Large intestine (tissue), 3 donors: ENCODE measurements around the gene EDAR. TPM values are rescaled to one million over a fixed set of nuclear protein-coding genes. Genes with fewer than 3 reads are reported as not detected.

Experiments used
- DNase-seq, 2 donors: peaks; one replicate each; pipeline versions ENCODE4 v3.0.0 to v3.0.0-alpha.2; 2013
- H3K27ac ChIP-seq: one replicate; pipeline ENCODE4 v1.5.1; 2013; ENCODE audit warnings: low read length
- H3K27me3 ChIP-seq: 2 replicates; pipeline ENCODE4 v1.6.1; 2013; ENCODE audit warnings: low read length; ENCODE audit not compliant: control insufficient read depth, insufficient read depth
- H3K36me3 ChIP-seq: 2 replicates; pipeline ENCODE4 v1.6.1; 2013; ENCODE audit warnings: low read length; ENCODE audit not compliant: control insufficient read depth, insufficient read depth
- H3K4me1 ChIP-seq: one replicate; pipeline ENCODE4 v1.6.1; 2013; ENCODE audit warnings: low read length; ENCODE audit not compliant: control insufficient read depth, insufficient read depth
- H3K4me3 ChIP-seq: one replicate; pipeline ENCODE4 v1.5.1; 2013; ENCODE audit warnings: low read length
- H3K9me3 ChIP-seq: one replicate; pipeline ENCODE4 v1.6.1; 2013; ENCODE audit warnings: mild to moderate bottlenecking, low read depth, low read length, moderate library complexity; ENCODE audit not compliant: control insufficient read depth
- WGBS: methylation state at CpG from one replicate; pipeline ENCODE4 v1.1.5; 2013; ENCODE audit warnings: low lambda C conversion rate; ENCODE audit not compliant: insufficient coverage; 5-methylcytosine and 5-hydroxymethylcytosine counted together
- polyA plus RNA-seq: library from polyadenylated mRNA; unstranded; fragments of 120-200 nt; gene quantifications from one replicate; pipeline ENCODE4 v1.2.1, GENCODE V29; 2013

The EDAR gene
- polyA plus RNA-seq, 1 donor, result 2.0 TPM

- no CpG with 5 or more reads among the region's 5 CpGs for WGBS
- H3K27ac ChIP-seq, result no peak overlapping the region
- H3K9me3 ChIP-seq, result no peaks in the 10 kb centered on the region
- peaks cover 3% of the 10 kb centered on the region for H3K4me1 ChIP-seq
- no peak for DNase-seq
- no peak overlapping the region for H3K4me3 ChIP-seq
- peaks cover 3% of the 10 kb centered on the region for H3K27me3 ChIP-seq
- no peaks in the 10 kb centered on the region for H3K36me3 ChIP-seq
These were observed 38.7 kb upstream of the EDAR start for GRCh38 chr2:109027702-109028101.

DNA sequence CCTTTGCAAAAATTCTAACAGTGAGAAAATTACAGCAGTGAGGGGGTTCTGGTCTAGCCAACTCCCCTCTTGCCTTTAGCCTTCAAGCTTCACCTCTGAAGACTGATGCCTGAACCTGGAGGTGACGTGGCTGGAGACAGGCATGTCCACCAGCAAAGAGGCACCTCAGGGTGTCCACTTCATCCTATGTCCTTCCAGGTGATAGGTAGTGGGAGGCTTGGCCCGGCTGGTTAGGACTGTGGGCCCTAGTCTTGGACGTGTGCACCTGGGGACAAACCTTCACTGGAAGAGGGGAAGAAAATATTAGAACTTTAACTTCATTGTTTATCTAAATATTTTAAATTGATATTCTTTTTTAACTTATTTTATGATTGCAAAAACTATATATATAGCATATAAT is 35.5 kb upstream of the EDAR start:
- no peaks in the 10 kb centered on the region for H3K4me1 ChIP-seq
- no peaks in the 10 kb centered on the region for H3K27me3 ChIP-seq
- no peak overlapping the region for H3K27ac ChIP-seq
- H3K9me3 ChIP-seq, result no peaks in the 10 kb centered on the region
- 100% methylated on average over 1 of the region's 3 CpGs for WGBS
- no peak overlapping the region for H3K4me3 ChIP-seq
- H3K36me3 ChIP-seq, result no peaks in the 10 kb centered on the region
- no peak for DNase-seq

- Histone ChIP-seq H3K27me3 (no peaks in the 10 kb centered on the region), H3K4me1 (no peaks in the 10 kb centered on the region), H3K27ac (no peak overlapping the region), H3K36me3 (no peaks in the 10 kb centered on the region), H3K4me3 (no peak overlapping the region), H3K9me3 (no peaks in the 10 kb centered on the region)
- peak in 1 of 2 donors; percentile 65 for DNase-seq
- WGBS, result no CpG with 5 or more reads among the region's 13 CpGs
These were observed 32.9 kb upstream of the EDAR start for GRCh38 chr2:109021895-109022300.

- H3K4me1 ChIP-seq, result no peaks in the 10 kb centered on the region
- no CpG with 5 or more reads among the region's 7 CpGs for WGBS
- DNase-seq, result no peak
These were observed 31.2 kb upstream of the EDAR start for GRCh38 chr2:109020217-109020637.

GRCh38 chr2:109018452-109018851 is 29.4 kb upstream of the EDAR start:
- Histone ChIP-seq H3K27ac (no peak overlapping the region), H3K36me3 (no peaks in the 10 kb centered on the region), H3K4me3 (no peak overlapping the region), H3K9me3 (no peaks in the 10 kb centered on the region), H3K4me1 (no peaks in the 10 kb centered on the region), H3K27me3 (no peaks in the 10 kb centered on the region)
- WGBS, result no CpG with 5 or more reads among the region's 5 CpGs
- no peak for DNase-seq

More at GRCh38 chr2:109020217-109020637, 31.2 kb upstream of the EDAR start:
- Histone ChIP-seq H3K27ac (no peak overlapping the region), H3K36me3 (no peaks in the 10 kb centered on the region), H3K4me3 (no peak overlapping the region), H3K9me3 (no peaks in the 10 kb centered on the region), H3K27me3 (no peaks in the 10 kb centered on the region)

DNA sequence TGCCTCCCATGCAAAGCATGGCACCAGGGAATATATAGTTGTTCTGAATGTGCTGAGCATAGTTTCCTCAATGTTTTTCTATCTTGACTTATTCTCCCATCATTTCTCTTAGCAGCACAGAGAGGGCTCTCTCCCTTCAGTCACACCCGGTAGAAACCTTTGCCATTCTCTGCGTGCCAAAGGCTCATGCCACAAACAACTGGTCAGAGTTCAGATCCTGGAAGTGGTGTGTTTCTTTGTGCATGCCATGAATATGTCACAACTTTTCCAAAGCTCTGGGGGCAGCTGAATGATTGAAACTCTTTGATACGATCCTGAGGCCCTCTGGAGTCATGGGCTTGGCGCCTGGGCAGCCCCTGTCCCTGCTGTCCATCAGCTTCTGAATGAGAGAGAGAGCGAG is 28.0 kb upstream of the EDAR start:
- Histone ChIP-seq H3K9me3 (no peaks in the 10 kb centered on the region), H3K4me3 (no peak overlapping the region), H3K36me3 (no peaks in the 10 kb centered on the region), H3K27me3 (no peaks in the 10 kb centered on the region), H3K27ac (no peak overlapping the region), H3K4me1 (peaks cover 6% of the 10 kb centered on the region)
- no CpG with 5 or more reads among the region's 5 CpGs for WGBS
- DNase-seq, result no peak

DNA sequence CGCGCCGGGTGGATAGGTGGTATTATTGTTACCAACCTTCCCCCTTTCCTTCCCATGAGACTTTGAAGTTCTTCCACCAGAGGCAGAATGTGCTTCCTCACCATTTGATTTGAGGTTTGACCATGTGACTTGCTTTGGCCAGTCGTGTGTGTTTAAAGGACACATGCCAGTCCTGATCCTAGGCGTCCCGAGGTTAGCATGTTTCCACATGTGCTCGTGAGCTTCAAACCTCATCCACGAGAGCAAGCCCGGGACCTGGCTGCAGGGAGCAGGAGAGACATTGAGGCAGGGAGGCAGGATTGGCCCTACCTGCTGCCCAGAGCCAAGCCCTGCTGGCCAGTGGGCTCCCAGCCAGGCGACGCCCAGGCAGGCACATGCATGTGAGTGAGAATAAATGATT is 27.4 kb upstream of the EDAR start:
- DNase-seq, result no peak
- H3K27me3 ChIP-seq, result no peaks in the 10 kb centered on the region
- peaks cover 6% of the 10 kb centered on the region for H3K4me1 ChIP-seq
- no peak overlapping the region for H3K27ac ChIP-seq
- no peaks in the 10 kb centered on the region for H3K9me3 ChIP-seq
- no peak overlapping the region for H3K4me3 ChIP-seq
- no peaks in the 10 kb centered on the region for H3K36me3 ChIP-seq
- no CpG with 5 or more reads among the region's 11 CpGs for WGBS

GRCh38 chr2:109014476-109014875 is 25.5 kb upstream of the EDAR start:
- H3K27me3 ChIP-seq, result peaks cover 5% of the 10 kb centered on the region
- H3K9me3 ChIP-seq, result no peaks in the 10 kb centered on the region
- no peak overlapping the region for H3K27ac ChIP-seq
- H3K4me1 ChIP-seq, result peaks cover 6% of the 10 kb centered on the region
- no CpG with 5 or more reads among the region's 8 CpGs for WGBS
- H3K4me3 ChIP-seq, result no peak overlapping the region
- DNase-seq, result no peak
- H3K36me3 ChIP-seq, result no peaks in the 10 kb centered on the region

- Histone ChIP-seq H3K36me3 (no peaks in the 10 kb centered on the region), H3K27ac (no peak overlapping the region), H3K4me3 (no peak overlapping the region), H3K9me3 (no peaks in the 10 kb centered on the region), H3K27me3 (peaks cover 5% of the 10 kb centered on the region), H3K4me1 (peaks cover 6% of the 10 kb centered on the region)
- WGBS, result no CpG with 5 or more reads among the region's 5 CpGs
- peak in 1 of 2 donors; percentile 54 for DNase-seq
These were observed 24.0 kb upstream of the EDAR start for GRCh38 chr2:109013051-109013450.

- no peaks in the 10 kb centered on the region for H3K9me3 ChIP-seq
- WGBS, result no CpG with 5 or more reads among the region's 9 CpGs
- DNase-seq, result no peak
- H3K4me3 ChIP-seq, result no peak overlapping the region
- H3K4me1 ChIP-seq, result peaks cover 6% of the 10 kb centered on the region
- no peak overlapping the region for H3K27ac ChIP-seq
- no peaks in the 10 kb centered on the region for H3K36me3 ChIP-seq
- H3K27me3 ChIP-seq, result peaks cover 5% of the 10 kb centered on the region
These were observed 21.0 kb upstream of the EDAR start for GRCh38 chr2:109009920-109010610.

DNA sequence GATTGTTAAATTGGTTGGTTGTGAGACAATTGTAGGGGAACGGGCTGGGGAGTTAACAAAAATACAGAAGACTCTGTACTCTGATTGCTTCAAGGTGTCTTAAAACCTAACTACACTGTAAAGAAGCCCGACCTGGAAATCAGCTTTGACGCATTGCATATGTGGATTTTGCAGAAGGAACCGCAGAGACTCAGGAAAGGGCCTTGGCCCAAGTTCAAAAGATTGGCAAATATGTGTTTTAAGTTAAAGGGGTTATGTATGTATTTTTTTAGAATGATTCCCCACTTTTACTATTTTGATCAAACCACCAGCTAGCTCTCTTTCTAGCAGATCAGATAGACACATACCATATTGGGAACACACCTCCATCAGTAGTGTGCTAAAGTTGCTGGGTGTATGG is 18.0 kb upstream of the EDAR start:
- Histone ChIP-seq H3K27ac (no peak overlapping the region), H3K36me3 (no peaks in the 10 kb centered on the region), H3K9me3 (no peaks in the 10 kb centered on the region), H3K4me1 (no peaks in the 10 kb centered on the region), H3K27me3 (peaks cover 5% of the 10 kb centered on the region), H3K4me3 (no peak overlapping the region)
- DNase-seq, result no peak
- no CpG with 5 or more reads among the region's 4 CpGs for WGBS
